Right ventricle myocardium superior (tissue), 1 donor: ENCODE data around the gene PIGQ. TPM values are rescaled to one million over a fixed set of nuclear protein-coding genes. Genes with fewer than 3 reads are reported as not detected.
A peak's percentile ranks its signal among the peaks of the same experiment; 100 is the strongest.

Experiments
- ATAC-seq: fragments of 200-7000 bp; cut with Tn5 transposase; one replicate; pipeline ENCODE4 v1.9.1; 2020; ENCODE audit warnings: mild to moderate bottlenecking; ENCODE audit not compliant: poor library complexity
- DNase-seq: peaks from one replicate; pipeline ENCODE4 v3.0.0-alpha.2; 2020
- intact Hi-C: fragments of 100-400 bp; cut with DNase I; formaldehyde crosslinking; loops from one replicate; pipeline ENCODE4 v1.11.2; 2022
- total RNA-seq: library from RNA; stranded (reverse); fragmentation: NEBNext Ultra II Directional; extraction: Animal tissue kit (Norgen Biotek cat#: 25700); gene quantifications from one replicate; pipeline ENCODE4 v1.2.1, GENCODE V29; 2021
- donor health status: DM: no; HTN: yes; CAD: no; lungs with severe emphysema.

Gene PIGQ
- total RNA-seq, 1 donor from 2014 or later = 18.0 TPM

- no peak for ATAC-seq
- intact Hi-C loops = no loop called here
- DNase-seq = no peak
These were observed 7.5 kb upstream of the PIGQ start for GRCh38 chr16:561957-562938.

GRCh38 chr16:563072-563644 lies 6.6 kb upstream of the PIGQ start:
- DNase-seq = no peak
- intact Hi-C loops = no loop called here
- ATAC-seq = no peak

- no peak for ATAC-seq
- intact Hi-C loops = no loop called here
- no peak for DNase-seq
These were observed 4.9 kb upstream of the PIGQ start for GRCh38 chr16:564690-565418.

- no peak for ATAC-seq
- no peak for DNase-seq
- intact Hi-C loops = no loop called here
These were observed 4.1 kb upstream of the PIGQ start for GRCh38 chr16:565419-566330.

- intact Hi-C loops = no loop called here
- DNase-seq (peak; percentile 87), ATAC-seq (peak; percentile 68)
These were observed 3.0 kb upstream of the PIGQ start, which contains the start of gene NHLRC4 for GRCh38 chr16:566475-567372. Gene NHLRC4, plus strand, starts transcription at chr16:567005. Its CDS starts 1,043 bp downstream, at chr16:568048.

GRCh38 chr16:567373-568256 lies 2.2 kb upstream of the PIGQ start:
- ATAC-seq (no peak), DNase-seq (no peak)
- intact Hi-C loops = no loop called here

- no peak for DNase-seq
- ATAC-seq = no peak
These were observed 1.1 kb upstream of the PIGQ start for GRCh38 chr16:568401-569258.

GRCh38 chr16:572865-573650 lies 3.3 kb downstream of the PIGQ start:
- intact Hi-C loops = no loop called here
- no peak for ATAC-seq
- DNase-seq = no peak

More at GRCh38 chr16:568401-569258, 1.1 kb upstream of the PIGQ start:
- intact Hi-C loops = no loop called here

- ATAC-seq (no peak), DNase-seq (no peak)
- intact Hi-C loops = no loop called here
These were observed 4.4 kb downstream of the PIGQ start for GRCh38 chr16:574021-574760.

GRCh38 chr16:575354-576196 lies 5.8 kb downstream of the PIGQ start:
- no peak for ATAC-seq
- intact Hi-C loops = no loop called here
- DNase-seq = no peak

- intact Hi-C loops = no loop called here
- DNase-seq = no peak
- ATAC-seq = no peak
These were observed 6.5 kb downstream of the PIGQ start for GRCh38 chr16:576197-576822.

GRCh38 chr16:576823-577201 lies 7.0 kb downstream of the PIGQ start:
- intact Hi-C loops = no loop called here

GRCh38 chr16:577796-578195 lies 8.0 kb downstream of the PIGQ start:
- intact Hi-C loops = no loop called here
- ATAC-seq = no peak
- DNase-seq = no peak

More at GRCh38 chr16:576823-577201, 7.0 kb downstream of the PIGQ start:
- ATAC-seq = no peak
- no peak for DNase-seq
